ENCODE measurements around the gene SYNDIG1.

SYNDIG1 gene

GRCh38 chr20:24703284-24703610 lies 233.8 kb downstream of the SYNDIG1 start:
- in situ Hi-C loops (cut with MboI; ENCODE audit: low sequenced_read_pairs, unreplicated experiment): no loop called here

DNA sequence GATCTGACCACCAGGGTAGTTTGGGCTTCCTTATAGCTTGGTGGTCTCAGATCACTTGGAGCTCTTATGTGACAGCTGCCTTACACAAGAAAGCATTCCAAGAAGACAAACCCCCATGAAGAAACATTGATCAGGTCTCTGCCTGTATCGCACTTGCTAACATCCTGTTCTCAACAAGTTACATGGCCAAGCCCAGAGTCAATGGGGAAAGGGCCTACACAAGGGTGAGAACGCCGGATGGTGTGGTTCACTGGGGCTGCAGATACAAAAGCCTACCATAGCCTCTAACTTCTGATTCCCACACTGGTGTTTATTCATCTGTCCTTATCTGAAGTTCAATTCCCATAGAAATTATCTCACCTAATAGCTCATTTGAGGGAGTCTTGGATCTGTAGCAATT lies 235.5 kb downstream of the SYNDIG1 start:
- TF ChIP-seq, protein P1, sequence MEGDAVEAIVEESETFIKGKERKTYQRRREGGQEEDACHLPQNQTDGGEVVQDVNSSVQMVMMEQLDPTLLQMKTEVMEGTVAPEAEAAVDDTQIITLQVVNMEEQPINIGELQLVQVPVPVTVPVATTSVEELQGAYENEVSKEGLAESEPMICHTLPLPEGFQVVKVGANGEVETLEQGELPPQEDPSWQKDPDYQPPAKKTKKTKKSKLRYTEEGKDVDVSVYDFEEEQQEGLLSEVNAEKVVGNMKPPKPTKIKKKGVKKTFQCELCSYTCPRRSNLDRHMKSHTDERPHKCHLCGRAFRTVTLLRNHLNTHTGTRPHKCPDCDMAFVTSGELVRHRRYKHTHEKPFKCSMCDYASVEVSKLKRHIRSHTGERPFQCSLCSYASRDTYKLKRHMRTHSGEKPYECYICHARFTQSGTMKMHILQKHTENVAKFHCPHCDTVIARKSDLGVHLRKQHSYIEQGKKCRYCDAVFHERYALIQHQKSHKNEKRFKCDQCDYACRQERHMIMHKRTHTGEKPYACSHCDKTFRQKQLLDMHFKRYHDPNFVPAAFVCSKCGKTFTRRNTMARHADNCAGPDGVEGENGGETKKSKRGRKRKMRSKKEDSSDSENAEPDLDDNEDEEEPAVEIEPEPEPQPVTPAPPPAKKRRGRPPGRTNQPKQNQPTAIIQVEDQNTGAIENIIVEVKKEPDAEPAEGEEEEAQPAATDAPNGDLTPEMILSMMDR (IDR thresholded peaks at IDR 0.05; ENCODE audit: borderline replicate concordance, control extremely low read depth, extremely low read depth, insufficient read depth, missing control alignments): no peak
- no peak for DNase-seq (ENCODE audit: low spot score)

More at GRCh38 chr20:24703284-24703610, 233.8 kb downstream of the SYNDIG1 start:
- DNase-seq (ENCODE audit: low spot score): no peak
- TF ChIP-seq, protein P1 (IDR thresholded peaks at IDR 0.05; ENCODE audit: borderline replicate concordance, control extremely low read depth, extremely low read depth, insufficient read depth, missing control alignments): no peak

DNA sequence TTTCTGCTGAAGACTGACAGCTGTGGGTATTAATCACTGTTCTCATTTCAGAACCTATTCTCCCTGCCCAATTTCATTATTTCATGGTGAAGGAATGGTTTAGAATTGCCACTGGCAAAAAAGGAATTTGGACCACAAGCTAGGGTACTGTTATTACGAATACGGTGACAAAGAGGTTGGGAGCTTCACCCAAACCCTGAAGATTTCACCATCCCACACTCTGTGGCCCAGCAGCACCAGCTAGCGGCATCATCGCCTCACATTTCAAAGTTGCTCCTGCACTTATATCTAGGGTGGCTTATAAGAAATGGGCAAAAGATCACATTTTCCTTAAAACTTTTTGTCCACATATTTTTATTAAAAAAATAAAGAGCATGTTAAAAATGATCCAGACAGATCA lies 236.1 kb downstream of the SYNDIG1 start:
- no peak for DNase-seq (ENCODE audit: low spot score)
- in situ Hi-C loops (cut with MboI; ENCODE audit: low sequenced_read_pairs, unreplicated experiment): no loop called here
- TF ChIP-seq, protein P1 (IDR thresholded peaks at IDR 0.05; ENCODE audit: borderline replicate concordance, control extremely low read depth, extremely low read depth, insufficient read depth, missing control alignments): no peak

More for the DNA sequence above, 235.5 kb downstream of the SYNDIG1 start:
- in situ Hi-C loops (cut with MboI; ENCODE audit: low sequenced_read_pairs, unreplicated experiment): no loop called here

GRCh38 chr20:24708411-24709295 lies 239.2 kb downstream of the SYNDIG1 start:
- TF ChIP-seq, protein P1 (IDR thresholded peaks at IDR 0.05; ENCODE audit: borderline replicate concordance, control extremely low read depth, extremely low read depth, insufficient read depth, missing control alignments): no peak
- in situ Hi-C loops (cut with MboI; ENCODE audit: low sequenced_read_pairs, unreplicated experiment): no loop called here
- no peak for DNase-seq (ENCODE audit: low spot score)

Measured in GM13976 (cell line).